AG04450 (cell line): ENCODE results near the gene CNN1. TPM values are rescaled to one million over a fixed set of nuclear protein-coding genes. Genes with fewer than 3 reads are reported as not detected.

Experiments used
- CTCF ChIA-PET: fragments of 300-600, 350-600 bp; formaldehyde crosslinking; extraction: SDS; loops from one replicate; lab custom pipeline; 2022; ENCODE audit warnings: antibody characterized with exemption, inconsistent platforms; lab: Charles Lee
- POLR2A ChIA-PET: fragments of 350-600 bp; formaldehyde crosslinking; extraction: SDS; loops from one replicate; lab custom pipeline; 2021; ENCODE audit warnings: antibody characterized with exemption, inconsistent platforms; lab: Yijun Ruan, JAX
- DNase-seq: peaks from one replicate; pipeline ENCODE4 v3.0.0-alpha.2; 2011; ENCODE audit warnings: low read depth, low spot score
- H3K27ac ChIP-seq: one replicate; pipeline ENCODE4 v1.5.1; 2012; ENCODE audit warnings: low read depth, low read length, control low read depth
- H3K27me3 ChIP-seq: one replicate; pipeline ENCODE4 v1.6.0; 2012; ENCODE audit warnings: low read length; ENCODE audit not compliant: control insufficient read depth, insufficient read depth
- H3K4me3 ChIP-seq: 2 replicates; pipeline ENCODE4 v1.5.1; 2011; ENCODE audit warnings: mild to moderate bottlenecking, low read depth, low read length, control low read depth
- H3K9me3 ChIP-seq: 2 replicates; pipeline ENCODE4 v1.5.1; 2012; ENCODE audit warnings: low read length; ENCODE audit not compliant: control insufficient read depth, insufficient read depth
- polyA plus RNA-seq: library from polyadenylated mRNA; depleted of rRNA; stranded (reverse); fragments of >200 nt; gene quantifications from 2 replicates; pipeline ENCODE4 v1.2.3, GENCODE V29; 2011
- TF ChIP-seq, protein P1 (sequence below): IDR thresholded peaks from 2 replicates; pipeline ENCODE4 v1.5.1; 2011; ENCODE audit warnings: low read depth, low read length, control low read depth, inconsistent platforms

CNN1 gene
- polyA plus RNA-seq, 1 experiment, result 99.6 TPM

DNA sequence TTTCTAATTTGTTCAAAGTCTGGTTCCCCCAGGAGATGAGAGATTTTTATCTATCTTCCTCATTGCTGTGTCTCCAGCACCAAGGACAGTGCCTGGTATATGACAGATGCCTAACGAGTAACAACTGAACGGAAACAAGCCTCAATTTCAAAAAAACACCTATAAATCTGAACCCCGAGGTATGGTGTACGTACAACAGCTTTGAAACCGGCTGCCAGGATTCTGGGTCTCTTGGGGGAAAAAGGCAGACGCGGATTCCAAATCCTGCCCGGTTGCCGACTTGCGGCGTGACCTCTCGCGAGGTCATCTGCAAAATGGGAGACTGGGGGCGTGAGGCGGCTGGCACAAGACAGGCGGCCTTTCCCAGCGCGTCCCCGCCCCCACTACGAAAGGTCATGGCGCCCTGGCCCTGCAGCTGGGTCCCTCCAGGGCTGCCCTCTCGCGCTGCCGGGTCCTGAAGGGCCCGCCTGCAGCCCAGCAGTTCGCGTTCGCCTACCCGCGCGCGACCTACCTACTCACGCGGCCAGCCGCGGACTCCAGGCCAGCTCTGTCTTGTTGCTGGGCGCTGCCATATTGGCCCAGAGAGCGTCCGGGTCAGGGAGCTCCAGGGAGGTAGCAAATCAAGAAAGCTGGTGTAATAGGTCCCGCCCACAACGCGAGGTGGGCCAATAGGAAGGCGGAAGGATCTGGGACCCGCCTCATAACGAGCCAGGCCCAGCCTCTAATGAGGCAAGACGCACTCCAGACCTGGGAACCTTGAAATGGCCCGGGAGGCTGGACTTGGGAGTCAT, 9.9 kb upstream of the CNN1 start, which contains the start of gene ECSIT:
ECSIT (minus strand) TSS at position 584 of the 791 bp plus-strand sequence. CDS start 9,964 bp downstream, outside the sequence.
- H3K27ac ChIP-seq, result peak within 1 kb of the TSS; percentile 83
- POLR2A ChIA-PET, result interaction anchor here (0.5 to 1.4 kb wide), 6 partner anchors 10 to 1063 kb away, joined by 3 to 7 read pairs (median 4); partner anchors contain the start of genes CCDC159, CNN1, ELOF1 and TMEM205
- TF ChIP-seq, protein P1, sequence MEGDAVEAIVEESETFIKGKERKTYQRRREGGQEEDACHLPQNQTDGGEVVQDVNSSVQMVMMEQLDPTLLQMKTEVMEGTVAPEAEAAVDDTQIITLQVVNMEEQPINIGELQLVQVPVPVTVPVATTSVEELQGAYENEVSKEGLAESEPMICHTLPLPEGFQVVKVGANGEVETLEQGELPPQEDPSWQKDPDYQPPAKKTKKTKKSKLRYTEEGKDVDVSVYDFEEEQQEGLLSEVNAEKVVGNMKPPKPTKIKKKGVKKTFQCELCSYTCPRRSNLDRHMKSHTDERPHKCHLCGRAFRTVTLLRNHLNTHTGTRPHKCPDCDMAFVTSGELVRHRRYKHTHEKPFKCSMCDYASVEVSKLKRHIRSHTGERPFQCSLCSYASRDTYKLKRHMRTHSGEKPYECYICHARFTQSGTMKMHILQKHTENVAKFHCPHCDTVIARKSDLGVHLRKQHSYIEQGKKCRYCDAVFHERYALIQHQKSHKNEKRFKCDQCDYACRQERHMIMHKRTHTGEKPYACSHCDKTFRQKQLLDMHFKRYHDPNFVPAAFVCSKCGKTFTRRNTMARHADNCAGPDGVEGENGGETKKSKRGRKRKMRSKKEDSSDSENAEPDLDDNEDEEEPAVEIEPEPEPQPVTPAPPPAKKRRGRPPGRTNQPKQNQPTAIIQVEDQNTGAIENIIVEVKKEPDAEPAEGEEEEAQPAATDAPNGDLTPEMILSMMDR, result no peak
- CTCF ChIA-PET, result interaction anchor here (1.4 kb wide), 1 partner anchor 8 kb away, joined by 5 read pairs; no protein-coding TSS in a partner anchor
- no peaks in the 10 kb centered on the region; the same call in 1 of the 2 replicates for H3K9me3 ChIP-seq
- H3K4me3 ChIP-seq, result peak within 1 kb of the TSS; percentile 80
- H3K27me3 ChIP-seq, result no peaks in the 10 kb centered on the region
- peak; percentile 97 for DNase-seq

DNA sequence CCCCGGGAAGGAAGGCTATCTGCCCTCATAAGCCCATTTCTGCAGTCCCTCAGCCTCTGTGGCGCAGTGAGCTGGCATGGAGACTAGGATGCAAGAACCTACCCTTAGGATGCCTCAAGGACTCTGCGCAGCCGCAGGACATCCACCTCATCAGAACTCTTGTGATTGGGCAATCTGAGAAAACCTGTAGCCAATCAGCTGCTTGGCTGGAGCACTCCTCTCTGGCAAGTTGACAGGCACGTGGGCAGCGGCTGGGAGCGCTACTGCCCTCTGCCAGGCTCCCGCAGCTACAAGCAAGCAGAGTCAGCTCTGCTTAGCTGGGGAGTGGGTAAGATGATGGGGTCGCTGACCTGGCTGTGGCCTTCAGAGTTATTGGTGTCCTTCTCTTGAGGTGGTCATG, 8.2 kb upstream of the CNN1 start:
- POLR2A ChIA-PET, result no interaction called here
- CTCF ChIA-PET, result interaction anchor here (0.6 kb wide), 1 partner anchor 15 kb away, joined by 3 read pairs; no protein-coding TSS in a partner anchor
- TF ChIP-seq, protein P1, result peak; percentile 29
- no peaks in the 10 kb centered on the region; the same call in 1 of the 2 replicates for H3K9me3 ChIP-seq
- DNase-seq, result peak; percentile 41
- H3K27me3 ChIP-seq, result no peaks in the 10 kb centered on the region
- no peak overlapping the region for H3K27ac ChIP-seq
- H3K4me3 ChIP-seq, result no peak overlapping the region

DNA sequence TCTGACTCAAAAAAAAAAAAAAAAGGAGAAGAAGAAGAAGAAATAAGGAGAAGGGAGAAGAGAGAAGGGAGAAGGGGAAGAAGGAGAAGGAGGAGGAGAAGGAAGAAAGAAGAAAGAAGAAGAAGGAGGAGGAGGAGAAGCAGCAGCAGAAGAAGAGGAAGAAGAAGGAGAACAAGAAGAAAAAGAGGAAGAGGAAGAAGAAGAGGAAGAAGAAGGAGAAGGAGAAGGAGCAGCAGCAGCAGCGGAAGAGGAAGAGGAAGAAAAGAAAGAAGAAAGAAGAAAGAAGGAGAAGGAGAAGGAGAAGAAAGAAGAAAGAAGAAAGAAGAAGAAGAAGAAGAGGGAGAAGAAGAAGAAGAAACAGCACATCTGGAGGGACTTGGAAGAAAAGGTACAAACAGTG, 4.1 kb upstream of the CNN1 start:
- no peak overlapping the region for H3K4me3 ChIP-seq
- ChIA-PET POLR2A (no interaction called here), CTCF (no interaction called here)
- no peaks in the 10 kb centered on the region for H3K27me3 ChIP-seq
- H3K27ac ChIP-seq, result no peak overlapping the region
- DNase-seq, result no peak
- no peaks in the 10 kb centered on the region; the same call in 1 of the 2 replicates for H3K9me3 ChIP-seq
- TF ChIP-seq, protein P1, result no peak

DNA sequence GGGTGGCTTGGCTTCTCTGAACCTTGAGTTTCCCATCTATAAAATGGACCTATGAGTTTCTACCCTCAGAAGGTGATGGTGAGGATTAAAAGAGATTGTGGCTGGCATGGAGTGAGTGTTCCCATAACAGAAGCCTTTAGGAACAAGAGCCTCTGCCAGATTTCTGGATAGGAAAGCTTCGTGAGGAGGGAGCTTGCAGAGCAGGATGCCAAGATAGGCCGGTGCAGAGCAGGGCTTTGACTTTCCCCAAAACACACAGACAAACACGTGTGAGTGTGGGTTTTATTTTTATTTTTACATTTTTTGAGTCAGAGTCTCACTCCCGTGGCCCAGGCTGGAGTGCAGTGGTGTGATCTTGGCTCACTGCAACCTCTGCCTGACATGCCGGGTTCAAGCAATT, 3.7 kb upstream of the CNN1 start:
- no peaks in the 10 kb centered on the region; the same call in 1 of the 2 replicates for H3K9me3 ChIP-seq
- no peak overlapping the region for H3K4me3 ChIP-seq
- H3K27me3 ChIP-seq, result no peaks in the 10 kb centered on the region
- POLR2A ChIA-PET, result no interaction called here
- H3K27ac ChIP-seq, result no peak overlapping the region
- TF ChIP-seq, protein P1, result no peak
- no peak for DNase-seq
- CTCF ChIA-PET, result interaction anchor here (0.6 to 2.3 kb wide), 2 partner anchors 24 to 496 kb away, joined by 3 to 22 read pairs; partner anchors contain the start of gene ELOF1
